B cell (primary cell): ENCODE data around the gene FCN2. TPM values are rescaled to one million over a fixed set of nuclear protein-coding genes. Genes with fewer than 3 reads are reported as not detected.

Experiments
- ATAC-seq: fragments of 200-7000 bp; cut with Tn5 transposase; one replicate; pipeline ENCODE4 v1.10.0; 2021; ENCODE audit warnings: low read depth, mild to moderate bottlenecking, moderate number of reproducible peaks, moderate library complexity
- CTCF ChIA-PET: fragments of 350-600 bp; sonication (Branson Sonifier 250); formaldehyde crosslinking; loops from one replicate; lab custom pipeline; 2021; ENCODE audit warnings: antibody characterized with exemption, inconsistent platforms; lab: Charles Lee
- POLR2A ChIA-PET: fragments of 350-600 bp; sonication (Branson Sonifier 250); formaldehyde crosslinking; loops from one replicate; lab custom pipeline; 2021; ENCODE audit warnings: antibody characterized with exemption; lab: Charles Lee
- DNase-seq: peaks from one replicate; pipeline ENCODE4 v3.0.0; 2013
- H2AFZ ChIP-seq: 2 replicates; pipeline ENCODE4 v1.6.1; 2012; ENCODE audit warnings: mild to moderate bottlenecking, low read depth, low read length; ENCODE audit not compliant: insufficient read depth, poor library complexity, severe bottlenecking
- H3K27ac ChIP-seq, 2 donors: 1 replicate in 1 of 2; 2 replicates in 1 of 2; pipeline ENCODE4 v1.5.1; 2012 to 2013; ENCODE audit warnings: low read length in 2 of 2, mild to moderate bottlenecking in 2 of 2, moderate library complexity in 1 of 2
- H3K27me3 ChIP-seq, 4 experiments: fragments of 200-600 bp in 1 of 4; sonication (generic) in 1 of 4; replicated peaks in 1 of 4; 1 replicate in 2 of 4; 2 replicates in 2 of 4; pipeline versions ENCODE4 v1.6.1 to v1.7.0; 2013 to 2016; ENCODE audit warnings: low read length in 3 of 4, mild to moderate bottlenecking in 2 of 4, mixed read lengths in 1 of 4, moderate library complexity in 1 of 4; ENCODE audit not compliant: insufficient read depth in 4 of 4, control insufficient read depth in 3 of 4; ENCODE audit errors: control extremely low read depth in 1 of 4
- H3K36me3 ChIP-seq, 2 experiments: replicated peaks in 1 of 2; 1 replicate in 1 of 2; 2 replicates in 1 of 2; pipeline versions ENCODE4 v1.6.1 to v1.7.1; 2013; ENCODE audit warnings: low read length in 1 of 2; ENCODE audit not compliant: insufficient read depth in 2 of 2, control insufficient read depth in 1 of 2; ENCODE audit errors: control extremely low read depth in 1 of 2, extremely low read depth in 1 of 2
- H3K4me1 ChIP-seq, 2 donors: fragments of 200-600 bp in 1 of 2; sonication (generic) in 1 of 2; 1 replicate in 1 of 2; 2 replicates in 1 of 2; pipeline versions ENCODE4 v1.5.1 to v1.6.1; 2013 to 2017; ENCODE audit warnings: low read length in 2 of 2; ENCODE audit not compliant: control insufficient read depth in 2 of 2, insufficient read depth in 2 of 2
- H3K4me2 ChIP-seq: replicated peaks from 2 replicates; pipeline ENCODE3; 2012; ENCODE audit warnings: mild to moderate bottlenecking, low read depth, low read length; ENCODE audit not compliant: poor library complexity, severe bottlenecking
- H3K4me3 ChIP-seq, 5 experiments: fragments of 200-600 bp in 1 of 5; sonication (generic) in 1 of 5; 1 replicate in 3 of 5; 2 replicates in 2 of 5; pipeline versions ENCODE4 v1.5.1 to v1.7.0; 2011 to 2016; ENCODE audit warnings: low read length in 4 of 5, mild to moderate bottlenecking in 4 of 5, low read depth in 2 of 5, control low read depth in 1 of 5, moderate library complexity in 1 of 5; ENCODE audit not compliant: insufficient read depth in 1 of 5; ENCODE audit errors: control extremely low read depth in 1 of 5, extremely low read depth in 1 of 5
- H3K79me2 ChIP-seq: fragments of 200-600 bp; sonication (generic); one replicate; pipeline ENCODE4 v1.6.0; 2016; ENCODE audit warnings: low read length; ENCODE audit not compliant: control insufficient read depth, insufficient read depth
- H3K9ac ChIP-seq: fragments of 200-600 bp; sonication (generic); 2 replicates; pipeline ENCODE4 v1.6.1; 2017; ENCODE audit warnings: mild to moderate bottlenecking, low read length, moderate library complexity
- H3K9me3 ChIP-seq, 3 donors: one replicate each; pipeline versions ENCODE4 v1.6.1 to v1.7.1; 2013; ENCODE audit warnings: low read length in 2 of 3; ENCODE audit not compliant: control insufficient read depth in 2 of 3, insufficient read depth in 1 of 3; ENCODE audit errors: control extremely low read depth in 1 of 3
- H4K20me1 ChIP-seq: 2 replicates; pipeline ENCODE4 v1.6.0; 2012; ENCODE audit warnings: mild to moderate bottlenecking, low read length; ENCODE audit not compliant: insufficient read depth, control insufficient read depth, poor library complexity, severe bottlenecking
- H3K27ac Mint-ChIP-seq: one replicate; pipeline ENCODE4 v1.8.0; 2021; ENCODE audit warnings: mixed read lengths
- H3K27me3 Mint-ChIP-seq: one replicate; pipeline ENCODE4 v1.8.0; 2021; ENCODE audit warnings: mixed read lengths
- H3K4me1 Mint-ChIP-seq: one replicate; pipeline ENCODE4 v1.8.0; 2021; ENCODE audit warnings: mixed read lengths
- H3K4me3 Mint-ChIP-seq: one replicate; pipeline ENCODE4 v1.8.0; 2021; ENCODE audit warnings: mixed read lengths
- H3K9me3 Mint-ChIP-seq: one replicate; pipeline ENCODE4 v1.8.0; 2022; ENCODE audit warnings: mixed read lengths; ENCODE audit not compliant: insufficient read depth
- CTCF ChIP-seq: fragments of 200-600 bp; IDR thresholded peaks from one replicate; pipeline ENCODE4 v1.8.0; 2022; ENCODE audit warnings: antibody characterized with exemption, mild to moderate bottlenecking
- EZH2 ChIP-seq: IDR thresholded peaks from 2 replicates; pipeline ENCODE4 v1.6.1; 2012; ENCODE audit warnings: borderline replicate concordance, low read depth, mild to moderate bottlenecking, moderate library complexity, low read length; ENCODE audit not compliant: insufficient read depth, poor library complexity, severe bottlenecking
- WGBS: methylation state at CpG from one replicate; pipeline ENCODE4 v1.1.5; 2013; ENCODE audit warnings: missing lambda C conversion rate; ENCODE audit not compliant: insufficient coverage; 5-methylcytosine and 5-hydroxymethylcytosine counted together
- intact Hi-C: fragments of 100-400 bp; cut with micrococcal nuclease; formaldehyde crosslinking; loops from one replicate; pipeline ENCODE4 v1.10.0; 2022
- polyA plus RNA-seq: library from polyadenylated mRNA; depleted of rRNA; stranded (reverse); fragments of >200 nt; gene quantifications from 2 replicates; pipeline ENCODE4 v1.2.3, GENCODE V29; 2012
- total RNA-seq, 2 donors: library from RNA; stranded (reverse); fragments of 120-200 nt in 1 of 2; gene quantifications; 1 replicate in 1 of 2; 2 replicates in 1 of 2; pipeline versions ENCODE4 v1.2.3 to v1.2.4, GENCODE V29; 2013 to 2022

Gene FCN2
- total and polyA plus RNA-seq, 2 donors (not counting 1 experiment from before 2014, with no cell fraction given), result not detected

DNA sequence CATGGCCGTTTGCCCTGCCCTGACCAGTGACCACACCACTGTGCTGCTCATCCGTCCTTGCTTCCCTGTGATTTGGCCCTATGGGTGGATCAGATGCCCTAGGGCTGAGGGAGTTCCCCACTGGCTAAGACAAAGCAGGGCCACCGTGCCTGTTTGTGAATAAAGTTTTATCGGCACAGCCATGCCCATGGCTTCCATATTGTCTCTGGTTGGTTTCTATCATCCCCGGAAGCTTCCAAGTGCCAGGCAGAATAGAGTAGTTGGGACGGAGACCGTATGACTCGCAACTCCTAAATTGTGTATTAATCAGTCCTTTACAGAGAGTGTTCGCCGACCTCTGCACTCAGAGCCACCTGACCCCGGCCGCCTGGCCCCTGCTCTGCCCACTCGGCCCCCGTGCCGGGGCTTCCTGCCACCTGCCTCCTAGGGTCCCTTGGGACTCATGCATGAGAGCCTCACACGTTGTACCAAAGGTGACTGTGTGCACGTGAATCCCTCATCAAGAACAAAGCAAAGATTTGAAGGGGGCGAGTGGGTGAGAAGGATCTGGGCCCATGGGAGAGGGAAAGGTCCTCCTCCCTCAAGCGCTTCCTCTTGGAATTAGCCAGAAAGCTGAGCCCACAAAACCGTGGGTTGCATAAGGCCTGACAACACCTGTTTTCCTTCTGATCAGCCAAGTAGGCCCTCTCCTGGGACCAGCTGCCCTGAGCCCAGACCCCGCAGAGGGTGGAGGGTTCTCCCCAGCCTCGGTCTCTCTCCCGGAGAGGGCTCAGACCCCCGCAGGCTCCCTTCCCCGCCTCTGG is 11.7 kb upstream of the FCN2 start:
- WGBS, result 54% methylated on average over 23 of the region's 25 CpGs
- no peak for ATAC-seq
- Mint-ChIP-seq H3K27ac (no peak overlapping the region), H3K27me3 (peaks cover 14% of the 10 kb centered on the region), H3K4me1 (peaks cover 21% of the 10 kb centered on the region), H3K9me3 (peaks cover 3% of the 10 kb centered on the region), H3K4me3 (peak overlapping the region; percentile 16)
- DNase-seq, result peak; percentile 26
- Histone ChIP-seq H3K9ac (no peak overlapping the region), H4K20me1 (no peaks in the 10 kb centered on the region), H3K79me2 (no peaks in the 10 kb centered on the region), H3K9me3 (peaks cover 2 to 54% (median 14%) of the 10 kb centered on the region in 3 donors), H3K27ac (no peak overlapping the region), H3K4me1 (peaks cover 7 to 26% of the 10 kb centered on the region in 2 donors), H3K27me3 (no peaks in the 10 kb centered on the region), H2AFZ (no peak overlapping the region), H3K4me3 (no peak overlapping the region), H3K4me2 (peak overlapping the region; percentile 27), H3K36me3 (no peaks in the 10 kb centered on the region)
- ChIA-PET POLR2A (no interaction called here), CTCF (no interaction called here)
- TF ChIP-seq EZH2 (no peak), CTCF (no peak)
- intact Hi-C loops, result no loop called here

GRCh38 chr9:134869554-134870300 is 10.9 kb upstream of the FCN2 start:
- CTCF ChIA-PET, result no interaction called here

More at GRCh38 chr9:134869554-134870300, 10.9 kb upstream of the FCN2 start:
- H3K4me1 ChIP-seq, result peaks cover 7 to 26% of the 10 kb centered on the region in 2 donors
- no peaks in the 10 kb centered on the region for H3K36me3 ChIP-seq
- POLR2A ChIA-PET, result no interaction called here
- H3K9me3 ChIP-seq, result peaks cover 2 to 50% (median 14%) of the 10 kb centered on the region in 3 donors
- no peaks in the 10 kb centered on the region for H3K79me2 ChIP-seq
- peaks cover 3% of the 10 kb centered on the region for H3K9me3 Mint-ChIP-seq
- no peak overlapping the region for H3K4me3 Mint-ChIP-seq
- H3K27me3 Mint-ChIP-seq, result peaks cover 14% of the 10 kb centered on the region
- H2AFZ ChIP-seq, result no peak overlapping the region
- no peaks in the 10 kb centered on the region for H3K27me3 ChIP-seq
- DNase-seq (no peak), ATAC-seq (no peak)
- no peak overlapping the region for H3K4me3 ChIP-seq
- H4K20me1 ChIP-seq, result no peaks in the 10 kb centered on the region
- TF ChIP-seq EZH2, result no peak
- no peak overlapping the region for H3K4me2 ChIP-seq
- H3K4me1 Mint-ChIP-seq, result peaks cover 21% of the 10 kb centered on the region
- no peak overlapping the region for H3K27ac ChIP-seq
- H3K9ac ChIP-seq, result no peak overlapping the region
- WGBS, result 74% methylated on average over 16 of the region's 17 CpGs
- intact Hi-C loops, result no loop called here
- no peak overlapping the region for H3K27ac Mint-ChIP-seq
